ENCODE data around the gene C11orf21.
A peak's percentile ranks its signal among the peaks of the same experiment; 100 is the strongest.

C11orf21 gene

DNA sequence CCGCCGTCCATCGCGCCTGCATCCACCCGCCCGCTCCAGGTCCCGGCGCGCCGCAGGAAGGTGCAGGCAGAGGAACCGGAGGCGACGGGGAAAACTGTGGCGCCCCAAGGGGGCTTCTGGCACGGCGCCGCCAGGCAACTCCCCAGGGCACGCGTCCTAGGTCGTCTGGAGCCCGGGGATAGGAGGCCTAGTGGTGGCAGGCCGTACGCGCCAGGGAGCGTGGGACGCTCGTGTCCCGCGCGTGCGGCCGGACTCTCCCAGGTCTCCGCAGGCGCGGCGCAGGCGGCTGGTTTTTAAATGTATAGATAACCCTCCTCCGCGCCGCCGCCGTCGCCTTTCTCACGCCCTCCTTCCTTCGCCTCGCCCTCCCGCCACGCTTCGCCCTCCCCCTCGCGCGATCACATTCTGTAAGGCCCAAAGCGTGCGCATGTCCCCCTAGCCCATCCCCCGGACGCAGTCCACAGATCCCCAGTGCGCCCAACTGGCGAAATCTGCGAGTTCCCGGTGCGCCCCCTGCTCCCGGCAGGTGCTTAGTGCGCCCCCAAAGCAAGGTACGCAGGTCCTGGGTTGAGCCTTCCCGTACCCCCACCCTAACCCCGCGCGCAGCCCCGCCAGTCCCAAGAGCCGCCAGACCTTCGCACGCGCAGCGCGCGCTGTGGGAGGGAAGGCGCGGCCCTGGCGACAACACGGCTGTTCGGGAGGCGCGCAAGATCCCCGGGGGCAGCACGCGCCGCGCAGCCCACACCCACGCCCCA, 31.2 kb downstream of the C11orf21 start, which contains the start of gene ASCL2:
Gene ASCL2 (minus strand): TSS at position 267 of the 755 bp plus-strand sequence. CDS start 256 bp downstream, at position 11.
- DNase-seq: peak in 1 of 2 donors; percentile 11

DNA sequence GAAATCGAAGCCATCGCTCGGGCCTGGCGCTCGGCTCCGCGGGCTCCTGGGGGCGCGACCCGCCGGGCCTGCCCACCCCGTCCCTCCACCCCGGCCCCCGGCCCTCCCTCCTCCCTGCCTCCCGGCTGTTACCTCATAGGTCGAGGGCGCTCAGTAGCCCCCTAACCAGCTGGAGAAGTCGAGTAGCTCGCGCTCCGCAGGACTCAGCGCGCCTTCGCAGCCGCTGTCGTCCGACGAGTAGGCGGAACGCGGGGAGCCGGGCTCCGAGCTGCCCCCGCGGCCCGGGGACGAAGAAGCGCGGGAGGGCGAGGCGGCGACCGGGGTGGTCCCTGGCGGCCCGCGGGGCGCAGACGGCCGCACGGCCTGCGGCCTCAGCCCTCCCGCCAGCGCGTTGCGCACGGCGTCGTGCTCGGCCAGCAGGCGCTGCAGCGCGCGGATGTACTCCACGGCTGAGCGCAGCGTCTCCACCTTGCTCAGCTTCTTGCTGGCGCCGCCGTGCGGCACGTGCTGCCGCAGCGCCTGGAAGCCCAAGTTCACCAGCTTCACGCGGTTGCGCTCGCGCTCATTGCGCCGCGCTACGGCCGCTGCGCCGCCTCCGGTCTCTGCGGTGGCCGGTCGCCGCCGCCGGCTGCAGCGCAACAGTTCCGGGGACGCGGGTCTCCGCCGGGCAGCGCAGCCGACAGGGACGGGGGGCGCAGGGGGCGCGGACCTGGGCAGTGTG, 32.0 kb downstream of the C11orf21 start:
- peak; percentile 56 to 57 for DNase-seq

DNA sequence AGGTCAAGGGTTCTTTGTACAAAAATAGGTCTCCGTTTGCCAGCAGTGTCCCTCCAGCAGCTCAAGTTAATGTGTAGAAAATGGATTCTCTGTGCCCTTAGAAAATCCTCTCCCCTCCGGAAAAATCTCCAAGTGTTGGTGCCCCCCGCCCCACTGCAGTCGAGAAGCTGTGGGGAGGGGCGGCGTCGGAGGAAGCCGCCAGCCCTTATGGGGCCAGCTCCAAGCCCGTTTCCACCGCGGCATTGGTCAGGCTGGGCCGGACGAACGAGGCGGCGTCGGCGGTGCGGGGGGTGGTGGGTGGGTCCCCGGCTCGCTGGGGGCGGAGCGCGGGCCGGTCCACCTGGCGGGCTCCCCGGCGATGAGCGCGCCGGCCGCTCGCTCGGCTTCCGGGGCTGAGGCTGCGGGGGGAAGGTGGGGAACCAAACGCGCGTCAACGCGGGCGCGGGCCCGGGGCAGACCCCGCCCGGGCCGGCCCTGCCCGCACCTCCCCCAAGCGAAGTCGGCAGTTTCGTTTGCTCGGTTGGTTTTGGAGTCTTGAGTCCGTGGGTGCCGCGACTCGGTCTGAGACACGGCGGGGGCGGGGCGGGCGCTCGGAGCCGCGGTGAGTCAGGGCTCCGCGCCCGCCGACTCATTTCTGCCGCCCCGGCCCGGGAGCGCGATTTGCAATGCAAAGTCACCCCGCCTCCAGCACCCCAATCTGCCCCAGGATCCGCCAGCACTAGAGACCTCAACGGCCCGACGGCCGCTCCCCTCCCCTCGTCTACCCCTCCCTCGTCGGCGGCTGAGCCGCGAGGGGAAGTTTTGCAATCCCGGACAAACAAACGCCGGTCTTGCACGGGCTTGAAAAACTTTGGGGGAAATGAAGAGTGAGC, 32.8 kb downstream of the C11orf21 start:
- peak; percentile 51 to 65 for DNase-seq

- DNase-seq: no peak
These were observed 33.6 kb downstream of the C11orf21 start for GRCh38 chr11:2267851-2268728.

GRCh38 chr11:2267306-2267850, 34.3 kb downstream of the C11orf21 start:
- no peak for DNase-seq

- DNase-seq: no peak
These were observed 35.0 kb downstream of the C11orf21 start for GRCh38 chr11:2266586-2267305.

- DNase-seq: peak in 1 of 2 donors; percentile 21
These were observed 35.7 kb downstream of the C11orf21 start for GRCh38 chr11:2265854-2266585.

GRCh38 chr11:2265396-2265795, 36.3 kb downstream of the C11orf21 start:
- peak; percentile 41 to 60 for DNase-seq

GRCh38 chr11:2264366-2265053, 37.2 kb downstream of the C11orf21 start:
- no peak for DNase-seq

GRCh38 chr11:2263724-2264360, 37.9 kb downstream of the C11orf21 start:
- DNase-seq: no peak

- no peak for DNase-seq
These were observed 38.6 kb downstream of the C11orf21 start for GRCh38 chr11:2263071-2263565.

DNA sequence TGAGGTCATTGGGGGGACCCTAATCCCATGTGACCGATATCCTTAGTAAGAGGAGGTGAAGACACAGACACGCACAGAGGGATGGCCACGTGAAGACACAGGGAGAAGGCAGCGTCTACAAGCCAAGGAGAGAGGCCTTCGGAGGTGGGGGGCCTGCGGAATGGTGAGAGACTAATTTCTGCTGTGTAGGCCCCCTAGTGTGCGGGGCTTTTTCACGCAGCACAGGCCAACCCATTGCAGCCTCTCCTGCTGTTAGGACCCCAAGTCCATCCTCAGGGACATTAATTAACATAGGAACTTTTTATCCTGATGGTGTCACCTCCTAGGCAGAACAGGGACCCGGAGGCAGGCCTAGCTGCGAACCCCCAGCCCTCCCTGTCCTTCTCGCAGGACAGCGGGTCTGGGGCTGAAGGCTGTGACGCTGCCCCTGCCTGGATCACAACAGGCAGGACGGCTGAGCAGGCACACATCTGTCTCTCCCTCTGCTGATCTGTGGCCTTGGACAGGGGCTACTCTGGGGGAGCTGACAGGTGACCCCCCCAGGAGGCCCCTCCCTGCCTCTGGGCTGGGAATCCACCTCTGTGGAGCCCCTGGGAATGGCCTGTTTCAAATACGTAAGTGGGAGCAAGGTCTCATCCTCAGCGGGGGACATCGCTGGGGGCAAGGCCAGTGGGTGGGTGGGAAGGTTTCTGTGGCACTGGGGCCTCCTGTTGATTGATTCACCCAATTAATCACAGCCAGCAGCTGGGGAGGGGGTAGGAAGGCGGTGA, 39.2 kb downstream of the C11orf21 start:
- no peak for DNase-seq

GRCh38 chr11:2261436-2262230, 40.1 kb downstream of the C11orf21 start:
- DNase-seq: no peak

DNA sequence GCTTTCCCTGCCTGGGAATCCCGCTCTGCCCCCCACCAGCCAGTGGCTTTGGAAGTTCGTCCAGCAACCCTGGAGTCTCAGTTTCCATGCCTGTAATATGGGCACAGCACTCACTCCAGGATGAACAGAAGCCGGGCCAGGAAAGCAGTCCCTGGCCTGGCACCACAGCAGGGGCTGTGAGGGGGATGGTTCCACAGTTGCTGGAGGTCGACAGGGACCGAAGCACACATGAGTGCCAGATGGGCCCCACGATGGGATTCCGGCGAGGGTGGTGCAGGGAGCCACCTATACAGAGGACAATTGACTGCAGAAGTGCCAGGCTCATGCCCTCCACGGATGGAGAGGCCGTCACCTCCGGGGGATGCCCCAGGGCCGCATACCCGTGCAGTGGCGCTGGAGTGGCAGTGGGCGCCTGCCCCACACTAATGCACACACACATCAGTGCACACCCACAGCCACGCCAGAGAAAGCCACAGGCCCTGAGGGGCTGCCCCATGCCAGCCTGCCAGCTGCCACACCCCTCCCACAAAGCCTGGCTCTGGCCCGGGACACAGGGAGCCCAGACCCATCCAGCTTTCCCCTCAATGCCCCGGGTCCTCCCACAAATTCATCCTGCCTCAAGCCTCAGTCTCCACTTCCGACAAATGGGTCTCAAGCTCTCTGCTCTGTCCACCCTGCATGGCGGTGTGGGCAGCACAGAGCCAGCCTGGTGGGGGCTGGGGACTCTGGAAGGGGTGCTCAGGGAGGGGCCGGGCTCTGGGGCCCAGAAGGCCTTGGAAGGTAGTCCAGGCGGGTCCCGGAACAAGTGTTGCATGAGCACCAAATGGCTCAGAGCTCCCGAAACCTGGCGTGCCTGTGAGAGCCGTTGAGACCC, 41.0 kb downstream of the C11orf21 start:
- no peak for DNase-seq

GRCh38 chr11:2259897-2260451, 41.7 kb downstream of the C11orf21 start:
- no peak for DNase-seq

- DNase-seq: no peak
These were observed 42.3 kb downstream of the C11orf21 start for GRCh38 chr11:2259466-2259830.

Measured in CD4-positive, alpha-beta T cell treated with Interferon alpha-2 for 1 hour (primary cell).